HEK293 (cell line): ENCODE measurements around the gene CDRT15L2.
"Not testable (repeated sequence)": the region's sequence is repeated elsewhere in the genome, so short reads cannot be mapped to it uniquely, and the experiment has no call there.

Source experiments
- CTCF ChIP-seq: fragments of 450-650 bp; formaldehyde crosslinking; IDR thresholded peaks from 2 replicates; pipeline ENCODE4 v1.5.1; 2016; ENCODE audit warnings: missing biosample characterization, missing genetic modification characterization
- HOXA7 ChIP-seq: sonication (generic); formaldehyde crosslinking; IDR thresholded peaks from 2 replicates; pipeline ENCODE4 v1.8.1; 2022; ENCODE audit warnings: missing genetic modification reagents, borderline replicate concordance
- OSR2 ChIP-seq: fragments of 450-650 bp; formaldehyde crosslinking; IDR thresholded peaks from 2 replicates; pipeline ENCODE4 v1.5.1; 2016; ENCODE audit warnings: missing biosample characterization, missing genetic modification characterization
- RBAK ChIP-seq: fragments of 450-650 bp; formaldehyde crosslinking; IDR thresholded peaks from 2 replicates; pipeline ENCODE4 v1.5.1; 2016; ENCODE audit warnings: missing biosample characterization, missing genetic modification characterization
- TCF7L2 ChIP-seq: IDR thresholded peaks from 2 replicates; pipeline ENCODE4 v1.6.1; 2011; ENCODE audit warnings: low read depth, mild to moderate bottlenecking, inconsistent platforms, low read length, moderate library complexity, borderline replicate concordance
- YY1 ChIP-seq: fragments of 450-650 bp; formaldehyde crosslinking; IDR thresholded peaks from 2 replicates; pipeline ENCODE4 v1.5.1; 2018; ENCODE audit warnings: missing biosample characterization, missing genetic modification characterization
- ZBTB49 ChIP-seq: fragments of 450-650 bp; formaldehyde crosslinking; IDR thresholded peaks from 2 replicates; pipeline ENCODE4 v1.5.1; 2016; ENCODE audit warnings: missing biosample characterization, missing genetic modification characterization, low read depth
- ZNF157 ChIP-seq: fragments of 450-650 bp; formaldehyde crosslinking; IDR thresholded peaks from 2 replicates; pipeline ENCODE4 v1.5.1; 2016; ENCODE audit warnings: missing biosample characterization, missing genetic modification characterization
- ZNF274 ChIP-seq, 2 experiments: fragments of 200-500 bp in 1 of 2; fragments of 450-650 bp in 1 of 2; sonication (Bioruptor generic) in 1 of 2; formaldehyde crosslinking in 1 of 2; IDR thresholded peaks; 2 replicates each; pipeline versions ENCODE4 v1.5.1 to v1.6.1; 2014 to 2016; ENCODE audit warnings: borderline replicate concordance in 1 of 2, inconsistent platforms in 1 of 2, low read length in 1 of 2, missing biosample characterization in 1 of 2, missing genetic modification characterization in 1 of 2
- ZNF501 ChIP-seq: fragments of 450-650 bp; formaldehyde crosslinking; IDR thresholded peaks from 2 replicates; pipeline ENCODE4 v1.5.1; 2016; ENCODE audit warnings: missing biosample characterization, missing genetic modification characterization
- TF ChIP-seq, protein P1 (sequence below): fragments of 450-650 bp; formaldehyde crosslinking; IDR thresholded peaks from 2 replicates; pipeline ENCODE4 v1.5.1; 2016; ENCODE audit warnings: missing biosample characterization, missing genetic modification characterization

DNA sequence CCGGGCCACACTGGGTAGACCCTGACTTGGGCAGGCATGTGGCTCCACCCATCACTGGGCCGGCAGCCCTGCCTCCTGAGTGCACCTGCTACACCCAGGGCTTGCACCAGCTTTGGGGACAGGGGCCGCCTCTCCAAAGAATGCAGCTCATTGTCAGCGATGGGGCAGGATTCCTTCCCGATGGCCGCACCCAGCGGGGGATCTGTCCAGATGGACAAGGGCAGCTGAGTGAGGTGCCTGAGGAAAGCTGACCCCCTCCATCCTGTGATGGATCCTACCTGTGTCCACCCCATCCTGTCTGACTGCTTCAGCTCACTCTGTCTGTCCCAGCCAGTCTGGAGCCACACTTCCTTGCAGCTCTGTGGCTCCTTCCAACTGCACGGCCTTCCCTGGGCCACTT lies 10.9 kb upstream of the CDRT15L2 start:
- not testable (repeated sequence) for TF ChIP-seq CTCF; TCF7L2; ZNF157; RBAK; HOXA7 (CRISPR knock-in tag); ZNF274 (IDR thresholded peaks at IDR 0.05; ENCODE audit: low read length); ZNF274 (tag by site-specific recombination; IDR thresholded peaks at IDR 0.05; ENCODE audit: borderline replicate concordance); ZNF501 (tag by site-specific recombination); OSR2 (tag by site-specific recombination); YY1 (tag by site-specific recombination); ZBTB49
- TF ChIP-seq, protein P1, sequence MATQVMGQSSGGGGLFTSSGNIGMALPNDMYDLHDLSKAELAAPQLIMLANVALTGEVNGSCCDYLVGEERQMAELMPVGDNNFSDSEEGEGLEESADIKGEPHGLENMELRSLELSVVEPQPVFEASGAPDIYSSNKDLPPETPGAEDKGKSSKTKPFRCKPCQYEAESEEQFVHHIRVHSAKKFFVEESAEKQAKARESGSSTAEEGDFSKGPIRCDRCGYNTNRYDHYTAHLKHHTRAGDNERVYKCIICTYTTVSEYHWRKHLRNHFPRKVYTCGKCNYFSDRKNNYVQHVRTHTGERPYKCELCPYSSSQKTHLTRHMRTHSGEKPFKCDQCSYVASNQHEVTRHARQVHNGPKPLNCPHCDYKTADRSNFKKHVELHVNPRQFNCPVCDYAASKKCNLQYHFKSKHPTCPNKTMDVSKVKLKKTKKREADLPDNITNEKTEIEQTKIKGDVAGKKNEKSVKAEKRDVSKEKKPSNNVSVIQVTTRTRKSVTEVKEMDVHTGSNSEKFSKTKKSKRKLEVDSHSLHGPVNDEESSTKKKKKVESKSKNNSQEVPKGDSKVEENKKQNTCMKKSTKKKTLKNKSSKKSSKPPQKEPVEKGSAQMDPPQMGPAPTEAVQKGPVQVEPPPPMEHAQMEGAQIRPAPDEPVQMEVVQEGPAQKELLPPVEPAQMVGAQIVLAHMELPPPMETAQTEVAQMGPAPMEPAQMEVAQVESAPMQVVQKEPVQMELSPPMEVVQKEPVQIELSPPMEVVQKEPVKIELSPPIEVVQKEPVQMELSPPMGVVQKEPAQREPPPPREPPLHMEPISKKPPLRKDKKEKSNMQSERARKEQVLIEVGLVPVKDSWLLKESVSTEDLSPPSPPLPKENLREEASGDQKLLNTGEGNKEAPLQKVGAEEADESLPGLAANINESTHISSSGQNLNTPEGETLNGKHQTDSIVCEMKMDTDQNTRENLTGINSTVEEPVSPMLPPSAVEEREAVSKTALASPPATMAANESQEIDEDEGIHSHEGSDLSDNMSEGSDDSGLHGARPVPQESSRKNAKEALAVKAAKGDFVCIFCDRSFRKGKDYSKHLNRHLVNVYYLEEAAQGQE (tag by site-specific recombination) = not testable (repeated sequence)
